Measurements from ENCODE around the gene JADE2.
"Not testable (repeated sequence)": the region's sequence is repeated elsewhere in the genome, so short reads cannot be mapped to it uniquely, and the experiment has no call there.

JADE2 gene

DNA sequence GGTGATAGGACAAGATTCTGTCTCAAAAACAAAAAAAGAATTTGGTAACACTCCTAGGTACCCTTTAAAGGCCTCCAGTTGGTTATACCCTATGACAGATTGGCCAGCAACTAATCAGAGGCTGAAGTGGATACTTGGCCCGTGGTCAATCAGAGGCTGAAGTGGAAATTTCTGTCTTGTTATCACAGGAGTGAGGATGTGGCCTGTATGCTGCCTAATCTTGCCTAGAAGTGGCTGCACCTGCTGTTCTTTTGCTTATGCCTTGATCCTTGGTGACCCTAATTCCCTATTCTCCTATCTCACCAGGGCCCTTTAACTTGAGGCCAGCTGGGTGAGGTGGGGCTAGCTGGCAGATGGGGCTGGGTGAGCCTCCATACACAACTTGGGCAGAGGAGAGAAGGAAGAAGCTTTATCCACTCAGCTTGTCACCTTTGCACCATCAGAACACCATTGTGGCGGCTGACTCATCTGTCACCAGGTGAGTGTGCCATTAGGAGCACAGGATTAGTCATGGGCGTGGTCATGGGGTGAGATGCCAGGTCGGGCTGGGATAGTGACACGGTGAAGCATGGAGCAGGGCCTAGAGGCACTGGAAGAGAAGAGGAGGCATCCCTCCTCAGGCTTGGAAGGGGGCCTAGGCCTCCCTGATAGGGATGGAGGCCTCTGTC, 65.7 kb downstream of the JADE2 start:
- DNase-seq (ENCODE audit: low read depth), result peak; percentile 68

DNA sequence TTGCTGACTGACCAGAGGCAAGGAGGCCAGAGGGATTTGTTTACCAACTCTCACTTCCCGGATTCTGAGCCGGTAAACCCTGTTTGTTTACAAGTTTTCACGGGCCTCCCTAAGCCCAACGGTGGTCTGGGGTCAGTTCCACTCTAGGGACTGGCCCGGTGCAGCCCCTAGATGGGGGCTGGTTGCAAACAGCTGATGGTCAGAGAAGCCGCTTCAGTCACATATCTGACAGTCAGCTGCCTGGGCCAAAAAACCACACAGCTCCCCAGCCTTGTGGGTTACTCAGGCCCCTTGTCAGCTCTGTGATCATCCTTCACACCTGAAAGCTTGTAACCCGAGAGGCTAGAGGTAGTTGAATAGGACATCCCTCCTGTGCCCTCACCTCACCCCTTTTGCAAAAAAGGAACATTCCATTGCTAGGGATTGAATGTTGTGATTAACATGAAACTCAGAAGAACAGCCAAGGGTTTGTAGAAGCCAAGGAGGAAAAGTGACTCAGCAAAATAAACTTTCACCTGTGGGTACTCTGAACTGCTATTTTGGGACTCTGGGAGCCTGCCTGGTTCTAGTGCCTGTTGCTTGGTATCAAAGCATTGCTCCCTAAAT, 66.8 kb downstream of the JADE2 start:
- no peak for DNase-seq (ENCODE audit: low read depth)

GRCh38 chr5:134594336-134594735, 68.9 kb downstream of the JADE2 start:
- no peak for DNase-seq (ENCODE audit: low read depth)

DNA sequence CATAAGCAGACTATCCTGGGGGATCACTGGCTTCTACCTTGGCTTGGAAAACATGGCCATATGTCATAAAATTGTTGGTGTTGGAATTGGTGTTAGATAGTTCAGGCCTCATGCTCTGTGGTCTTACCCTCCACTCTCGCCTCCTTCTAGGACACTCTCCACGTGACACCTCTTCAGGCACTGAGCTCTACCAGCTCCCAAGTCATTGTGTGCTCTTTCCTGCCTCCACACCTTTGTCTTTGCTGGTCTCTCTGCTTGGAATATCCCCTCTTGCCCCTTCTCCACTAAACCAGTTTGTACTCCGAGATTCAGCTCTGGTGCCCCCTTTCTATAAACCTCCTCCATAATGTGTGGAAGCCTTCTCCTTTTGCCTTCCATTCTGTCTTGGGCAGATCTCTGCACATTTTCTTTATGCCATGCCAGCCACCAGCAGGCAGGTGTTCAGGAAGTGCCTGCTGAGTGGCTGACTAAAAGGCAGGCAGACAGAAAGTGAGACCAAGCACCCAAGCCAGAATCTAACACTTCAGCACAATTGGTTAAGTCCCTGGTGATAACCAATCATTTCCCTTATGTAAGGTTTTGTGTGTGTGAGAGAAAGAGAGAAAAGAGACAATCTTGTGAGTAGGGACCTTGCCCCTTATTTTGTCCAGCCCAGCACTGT, 69.5 kb downstream of the JADE2 start:
- DNase-seq (ENCODE audit: low read depth), result no peak

- DNase-seq (ENCODE audit: low read depth), result no peak
These were observed 70.0 kb downstream of the JADE2 start for GRCh38 chr5:134595458-134595838.

GRCh38 chr5:134599820-134600219, 74.3 kb downstream of the JADE2 start:
- DNase-seq (ENCODE audit: low read depth), result not testable (repeated sequence)

DNA sequence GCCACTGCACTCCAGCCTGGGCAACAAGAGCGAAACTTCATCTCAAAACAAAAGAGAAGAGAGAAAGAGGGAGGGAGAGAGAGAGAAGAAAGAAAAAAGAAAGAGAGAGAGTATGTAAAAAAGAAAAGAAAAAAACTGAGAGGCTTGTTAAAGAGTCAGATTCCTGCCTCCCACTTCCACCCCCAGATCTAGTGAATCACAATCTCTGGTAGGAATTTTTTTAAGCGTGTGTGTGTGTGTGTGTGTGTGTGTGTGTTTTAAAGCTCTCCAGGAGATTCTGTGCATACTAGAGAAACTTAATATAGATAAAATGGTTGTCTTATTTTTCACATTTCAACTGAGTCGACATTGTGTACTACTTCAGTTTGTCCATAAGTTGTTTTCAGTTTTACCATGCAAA, 75.1 kb downstream of the JADE2 start:
- DNase-seq (ENCODE audit: low read depth), result no peak

- no peak for DNase-seq (ENCODE audit: low read depth)
These were observed 77.6 kb downstream of the JADE2 start for GRCh38 chr5:134603059-134603458.

DNA sequence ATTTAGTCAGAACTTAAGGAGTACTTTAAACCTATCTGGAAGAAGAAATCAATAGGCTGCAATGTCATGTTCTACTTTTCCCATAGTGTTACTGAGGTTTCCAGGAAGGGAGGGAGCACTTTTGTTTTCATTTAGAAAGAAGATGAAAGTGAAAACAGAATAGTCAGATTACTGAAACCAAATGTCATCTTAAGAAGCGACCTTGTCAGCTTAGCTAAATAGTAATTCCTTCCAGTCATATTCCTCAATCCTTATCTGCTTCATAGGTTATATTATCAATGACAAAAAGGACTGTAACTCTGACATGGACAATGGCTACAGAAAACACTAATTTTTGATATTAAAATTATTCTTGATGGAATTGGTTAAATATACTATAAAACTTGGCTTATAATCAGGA, 79.4 kb downstream of the JADE2 start:
- DNase-seq (ENCODE audit: low read depth), result no peak

DNA sequence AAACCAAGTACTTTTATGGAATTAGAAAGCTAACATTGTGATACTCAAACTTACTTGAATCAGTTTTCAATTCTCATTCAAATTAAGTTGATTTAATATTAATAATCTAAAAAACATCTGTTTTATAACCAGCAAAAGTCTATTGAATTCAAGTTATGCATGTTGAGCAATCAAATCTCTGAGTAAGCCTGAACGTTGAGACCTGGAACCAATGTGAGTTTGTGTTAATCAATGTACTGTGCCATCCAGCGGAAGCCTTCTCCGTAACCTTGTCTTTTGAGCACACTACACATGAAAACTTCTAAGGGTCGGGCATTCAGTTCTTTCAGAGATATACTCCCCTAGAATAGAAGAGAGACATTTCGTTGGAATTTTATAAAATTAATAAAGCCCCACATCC, 81.3 kb downstream of the JADE2 start:
- no peak for DNase-seq (ENCODE audit: low read depth)

DNA sequence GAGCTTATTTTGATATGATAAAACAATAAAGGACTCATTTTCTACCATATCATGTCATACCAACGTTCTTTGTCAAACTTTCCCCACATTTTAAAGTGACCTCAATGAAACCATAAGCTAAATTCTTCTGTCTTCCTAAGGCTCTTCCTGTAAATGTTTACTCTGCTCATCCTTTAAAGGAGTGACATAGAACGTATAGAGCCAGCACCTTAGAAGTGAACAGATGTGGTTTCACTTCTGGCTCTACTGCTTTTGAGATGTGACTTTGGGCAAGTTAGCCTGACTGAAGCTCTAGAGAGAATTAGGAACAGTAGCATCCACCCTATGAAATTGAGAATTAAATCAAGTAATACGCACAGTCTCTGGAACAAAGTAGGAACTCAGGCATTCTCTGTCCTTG, 83.1 kb downstream of the JADE2 start:
- DNase-seq (ENCODE audit: low read depth), result no peak

- DNase-seq (ENCODE audit: low read depth), result no peak
These were observed 83.9 kb downstream of the JADE2 start for GRCh38 chr5:134609232-134609851.

DNA sequence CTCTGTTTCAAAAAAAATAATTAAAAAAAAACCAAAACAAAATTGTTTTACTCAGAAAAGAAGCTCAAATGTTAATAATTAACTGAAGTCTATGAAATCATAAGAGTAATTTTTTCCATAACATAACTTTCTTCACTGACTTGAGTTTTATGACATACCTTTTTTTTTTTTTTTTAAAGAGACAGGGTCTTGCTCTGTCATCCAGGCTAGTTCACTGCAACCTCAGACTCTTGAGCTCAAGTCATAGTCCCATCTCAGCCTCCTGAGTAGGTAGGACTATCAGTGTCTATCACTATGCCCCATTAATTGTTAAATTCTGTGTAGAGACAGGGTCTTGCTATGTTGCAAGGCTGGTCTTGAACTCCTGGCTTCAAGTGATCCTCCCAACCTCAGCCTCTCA, 85.3 kb downstream of the JADE2 start:
- no peak for DNase-seq (ENCODE audit: low read depth)

DNA sequence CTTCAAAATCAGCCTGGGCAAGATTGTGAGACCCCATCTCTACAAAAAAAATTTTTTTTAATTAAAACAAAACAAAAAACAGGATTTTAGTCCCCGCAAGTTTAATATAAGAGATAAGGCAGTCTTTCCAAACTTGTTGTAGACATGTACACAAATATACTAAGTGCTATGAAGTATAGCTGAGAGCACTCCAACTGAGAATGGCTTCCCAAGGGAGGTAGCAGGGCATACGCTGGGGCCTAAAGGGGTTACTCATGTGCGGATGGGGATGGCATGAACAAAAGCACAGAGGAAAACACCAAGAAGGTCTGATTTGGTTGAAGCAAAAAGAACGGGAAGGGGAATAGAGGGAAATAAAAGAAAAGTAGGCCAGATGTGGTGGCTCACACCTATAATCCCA, 86.0 kb downstream of the JADE2 start:
- DNase-seq (ENCODE audit: low read depth), result no peak

- DNase-seq (ENCODE audit: low read depth), result no peak
These were observed 89.1 kb downstream of the JADE2 start for GRCh38 chr5:134614450-134615085.

- no peak for DNase-seq (ENCODE audit: low read depth)
These were observed 95.2 kb downstream of the JADE2 start for GRCh38 chr5:134620634-134621033.

- DNase-seq (ENCODE audit: low read depth), result no peak
These were observed 100.1 kb downstream of the JADE2 start for GRCh38 chr5:134625559-134625958.

DNA sequence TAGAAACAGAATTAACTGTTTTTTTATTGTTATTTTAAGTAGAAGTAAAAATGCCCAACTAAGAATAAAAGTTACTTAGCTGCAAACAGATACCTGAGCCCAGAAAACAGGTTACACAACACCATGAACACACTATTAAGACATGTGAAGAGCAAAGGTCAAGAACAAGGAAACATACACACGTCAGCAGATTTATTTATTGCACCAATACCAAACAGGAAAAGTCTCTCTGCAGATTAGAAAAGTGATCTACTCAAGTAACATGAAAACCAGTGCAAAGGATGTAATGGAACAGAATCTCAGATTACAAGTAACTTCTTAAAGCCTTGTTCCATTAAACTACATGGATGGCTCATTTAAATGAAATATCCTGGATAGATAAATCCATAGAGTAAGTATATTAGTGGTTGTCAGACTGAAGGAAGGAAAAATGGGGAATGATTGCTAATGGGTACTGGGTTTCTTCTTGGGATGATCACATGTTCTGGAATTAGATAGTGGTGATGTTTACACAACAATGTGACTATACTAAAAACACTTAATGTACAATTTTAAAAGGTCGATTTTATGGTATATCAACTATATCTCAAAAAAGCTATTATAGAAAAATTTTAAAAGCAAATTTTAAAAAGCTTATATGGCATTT, 101.0 kb downstream of the JADE2 start:
- no peak for DNase-seq (ENCODE audit: low read depth)
